Kidney glomerular epithelial cell (primary cell): Measurements from ENCODE around the gene PCDHA13.
"Not testable (repeated sequence)": the region's sequence is repeated elsewhere in the genome, so short reads cannot be mapped to it uniquely, and the experiment has no call there.

Experiments used
- DNase-seq: peaks from one replicate; lab custom pipeline; 2025; lab: John Stamatoyannopoulos, UW

The PCDHA13 gene

GRCh38 chr5:140868721-140869554 is 13.0 kb upstream of the PCDHA13 start, which contains the start of gene PCDHA11:
PCDHA11 (plus strand) TSS chr5:140868957; CDS start chr5:140869104, 147 bp downstream.
- DNase-seq: peak; percentile 18

GRCh38 chr5:140869555-140869886 is 12.4 kb upstream of the PCDHA13 start:
- peak; percentile 19 for DNase-seq

- no peak for DNase-seq
Measured at GRCh38 chr5:140870221-140871201, 11.4 kb upstream of the PCDHA13 start.

GRCh38 chr5:140875085-140876065 is 6.5 kb upstream of the PCDHA13 start, which contains the start of gene PCDHA12:
PCDHA12 (plus strand) TSS chr5:140875308; CDS start chr5:140875473, 165 bp downstream.
- DNase-seq: peak; percentile 53

GRCh38 chr5:140876541-140877261 is 5.2 kb upstream of the PCDHA13 start:
- DNase-seq: not testable (repeated sequence)

- no peak for DNase-seq
Measured at GRCh38 chr5:140877262-140877581, 4.7 kb upstream of the PCDHA13 start.

- DNase-seq: no peak
Measured at GRCh38 chr5:140882591-140882899, 621 bp downstream of the PCDHA13 start.

- no peak for DNase-seq
Measured at GRCh38 chr5:140883373-140883772, 1.4 kb downstream of the PCDHA13 start.

GRCh38 chr5:140883927-140884697 is 2.2 kb downstream of the PCDHA13 start:
- no peak for DNase-seq

GRCh38 chr5:140916325-140916724 is 34.4 kb downstream of the PCDHA13 start:
- no peak for DNase-seq

GRCh38 chr5:140923601-140924000 is 41.7 kb downstream of the PCDHA13 start:
- DNase-seq: no peak

- DNase-seq: no peak
Measured at GRCh38 chr5:140925806-140926442, 44.0 kb downstream of the PCDHA13 start, which contains the start of gene PCDHAC1. PCDHAC1 (plus strand) TSS chr5:140926299; CDS start chr5:140926893, 594 bp downstream.

GRCh38 chr5:140926443-140927227 is 44.7 kb downstream of the PCDHA13 start:
- peak; percentile 53 for DNase-seq

- no peak for DNase-seq
Measured at GRCh38 chr5:140927228-140927573, 45.3 kb downstream of the PCDHA13 start.
